GM18508 (cell line): Measurements from ENCODE around the gene ARHGAP24.
A peak's percentile ranks its signal among the peaks of the same experiment; 100 is the strongest.
"Not testable (repeated sequence)": the region's sequence is repeated elsewhere in the genome, so short reads cannot be mapped to it uniquely, and the experiment has no call there.

Experiments
- ATAC-seq: cut with Tn5 transposase; IDR thresholded peaks from one replicate; pipeline ENCODE4 v1.9.1; 2021; ENCODE audit warnings: moderate number of reproducible peaks; ENCODE audit not compliant: insufficient read depth, unreplicated experiment

The ARHGAP24 gene

DNA sequence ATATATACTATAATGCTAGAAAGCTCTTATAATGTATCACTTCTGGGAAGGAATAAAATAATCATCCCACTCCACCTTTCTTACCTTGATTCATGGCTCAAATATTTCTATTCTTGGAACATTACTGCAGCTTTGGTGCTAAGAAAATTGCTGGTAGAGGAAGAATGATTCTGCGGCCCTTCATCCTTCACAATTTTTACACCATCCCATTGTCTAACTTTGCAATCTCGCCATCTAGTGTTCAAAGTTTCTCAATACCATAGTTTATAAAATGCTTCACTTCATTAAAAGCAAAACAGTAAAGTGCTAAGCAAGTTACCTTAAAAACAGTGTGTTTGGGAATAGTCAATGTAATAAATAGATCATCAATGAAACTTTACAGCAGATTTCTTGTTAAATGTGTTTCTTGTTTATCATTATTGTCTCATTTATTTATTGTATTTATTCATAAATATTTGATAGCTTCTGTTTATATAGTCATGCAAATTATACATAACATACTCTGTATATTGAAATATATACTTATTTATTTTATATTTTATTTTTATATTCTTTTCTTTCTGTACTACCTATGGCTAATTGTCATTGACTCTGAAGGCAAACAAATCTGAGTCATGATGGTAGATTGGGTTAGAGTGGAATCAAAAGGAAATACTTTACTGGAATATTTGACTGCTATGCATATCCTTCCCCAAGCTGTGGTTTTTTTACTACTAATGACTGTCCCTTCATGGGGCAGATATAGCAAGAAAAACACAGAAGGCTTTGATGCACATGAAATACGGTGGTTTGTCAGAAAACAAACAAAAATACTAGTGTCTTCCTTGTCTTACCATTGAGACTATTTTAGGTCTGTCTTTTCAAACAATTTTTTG lies 494.2 kb downstream of the ARHGAP24 start:
- ATAC-seq = no peak

DNA sequence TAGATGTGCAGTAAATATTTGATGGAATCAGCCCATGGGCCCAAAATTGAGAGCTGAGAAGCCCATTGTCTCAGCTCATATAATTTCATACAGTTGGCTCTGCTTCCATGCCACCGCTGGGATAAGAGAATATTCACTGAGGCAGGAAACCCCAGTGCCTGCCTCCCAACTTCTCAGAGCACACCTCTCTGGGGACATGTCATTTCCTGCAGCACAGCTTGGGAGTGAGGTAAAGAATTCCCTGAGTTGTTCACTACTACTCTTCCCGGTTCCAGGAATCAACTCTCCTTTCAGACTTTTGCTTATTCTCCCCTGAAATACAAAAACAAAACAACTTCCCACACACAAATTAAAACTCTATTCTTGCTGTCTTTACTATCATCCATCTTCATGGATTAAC lies 495.6 kb downstream of the ARHGAP24 start:
- no peak for ATAC-seq

DNA sequence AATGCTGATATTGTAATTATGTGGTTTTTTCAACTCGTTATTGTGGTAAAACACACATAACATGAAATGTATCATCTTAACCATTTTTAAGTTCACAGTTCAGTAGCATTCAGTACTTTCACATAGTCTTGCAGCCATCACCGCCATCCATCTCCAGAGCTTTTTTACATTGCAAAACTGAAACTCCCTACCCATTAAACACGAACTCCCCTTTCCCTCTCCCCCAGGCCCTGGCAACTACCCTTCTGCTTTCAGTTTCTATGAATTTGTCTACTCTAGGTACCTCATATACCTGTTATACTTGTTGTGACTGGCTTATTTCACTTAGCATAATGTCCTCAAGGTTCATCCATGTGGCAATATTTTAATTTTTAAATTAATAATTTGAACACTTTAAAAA lies 504.3 kb downstream of the ARHGAP24 start:
- peak; percentile 78 for ATAC-seq

DNA sequence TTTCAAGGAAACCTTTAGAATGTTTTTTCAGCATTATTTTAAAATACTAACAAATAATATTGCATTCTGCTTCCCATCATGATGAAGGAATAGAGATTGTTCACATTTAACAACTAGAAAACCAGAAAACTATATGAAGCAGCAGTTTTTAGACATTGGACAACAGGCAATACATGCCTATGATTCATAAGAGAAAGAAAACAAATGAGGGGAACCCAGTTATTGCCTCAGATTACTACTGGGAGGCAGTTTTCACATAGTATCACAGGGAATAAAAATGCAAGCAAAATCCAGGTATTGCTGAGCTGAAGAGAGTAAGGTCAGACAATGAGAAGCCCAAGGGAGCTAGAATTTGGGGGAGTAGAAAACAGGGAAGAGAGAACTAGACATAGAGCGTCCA lies 511.3 kb downstream of the ARHGAP24 start:
- ATAC-seq = no peak

DNA sequence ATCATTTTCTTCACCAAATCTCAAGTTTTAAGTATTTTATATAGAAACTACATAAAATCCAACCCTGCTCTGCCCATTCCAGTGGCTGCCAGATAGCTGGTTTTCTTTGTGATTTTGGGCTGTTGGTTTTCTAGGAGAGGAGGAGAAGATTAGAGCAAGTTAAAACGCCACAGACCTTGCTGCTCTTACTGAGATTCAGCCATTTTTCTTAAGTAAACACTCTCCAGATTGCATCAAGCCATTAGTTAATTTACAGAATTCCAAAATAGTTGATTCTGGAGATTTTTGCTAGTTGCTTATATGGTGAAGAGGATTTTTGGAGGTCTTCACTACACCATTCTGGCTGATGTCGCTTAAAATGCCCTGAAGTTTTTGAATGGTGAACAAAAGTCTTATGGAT lies 518.7 kb downstream of the ARHGAP24 start:
- ATAC-seq = no peak

DNA sequence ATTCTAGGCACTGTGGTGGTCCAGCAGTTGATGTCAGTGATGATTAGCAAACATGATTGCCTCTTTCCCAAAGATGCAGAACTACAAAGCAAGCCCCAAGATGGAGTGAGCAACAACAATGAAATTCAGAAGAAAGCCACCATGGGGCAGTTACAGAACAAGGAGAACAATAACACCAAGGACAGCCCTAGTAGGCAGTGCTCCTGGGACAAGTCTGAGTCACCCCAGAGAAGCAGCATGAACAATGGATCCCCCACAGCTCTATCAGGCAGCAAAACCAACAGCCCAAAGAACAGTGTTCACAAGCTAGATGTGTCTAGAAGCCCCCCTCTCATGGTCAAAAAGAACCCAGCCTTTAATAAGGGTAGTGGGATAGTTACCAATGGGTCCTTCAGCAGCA lies 519.6 kb downstream of the ARHGAP24 start:
- ATAC-seq = no peak

DNA sequence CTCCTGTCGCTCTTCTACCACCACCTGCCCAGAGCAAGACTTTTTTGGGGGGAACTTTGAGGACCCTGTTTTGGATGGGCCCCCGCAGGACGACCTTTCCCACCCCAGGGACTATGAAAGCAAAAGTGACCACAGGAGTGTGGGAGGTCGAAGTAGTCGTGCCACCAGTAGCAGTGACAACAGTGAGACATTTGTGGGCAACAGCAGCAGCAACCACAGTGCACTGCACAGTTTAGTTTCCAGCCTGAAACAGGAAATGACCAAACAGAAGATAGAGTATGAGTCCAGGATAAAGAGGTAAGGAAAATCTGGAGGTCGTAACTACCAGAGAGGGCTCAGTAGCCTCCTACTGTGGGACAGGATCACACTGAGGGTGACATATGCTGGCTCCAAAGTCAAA lies 520.4 kb downstream of the ARHGAP24 start:
- no peak for ATAC-seq

DNA sequence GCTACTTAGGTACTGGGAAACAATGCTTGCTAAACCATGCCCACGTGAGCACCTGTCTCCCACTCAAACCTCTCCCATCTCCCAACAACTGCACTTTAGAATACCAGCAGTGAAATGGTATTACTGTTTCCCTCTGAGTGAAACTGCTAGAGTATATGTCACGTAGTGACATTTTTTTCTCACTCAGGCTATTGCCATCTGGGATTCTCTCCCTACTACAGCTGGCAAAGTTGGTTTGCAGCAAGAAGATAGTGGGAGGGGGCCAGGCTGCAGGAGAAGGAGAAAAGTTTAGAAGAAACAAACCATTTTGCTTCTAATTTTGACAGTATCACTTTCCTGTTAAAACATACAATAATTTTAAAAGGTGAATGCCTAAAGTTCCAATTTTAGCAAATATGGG lies 526.6 kb downstream of the ARHGAP24 start:
- ATAC-seq = no peak

DNA sequence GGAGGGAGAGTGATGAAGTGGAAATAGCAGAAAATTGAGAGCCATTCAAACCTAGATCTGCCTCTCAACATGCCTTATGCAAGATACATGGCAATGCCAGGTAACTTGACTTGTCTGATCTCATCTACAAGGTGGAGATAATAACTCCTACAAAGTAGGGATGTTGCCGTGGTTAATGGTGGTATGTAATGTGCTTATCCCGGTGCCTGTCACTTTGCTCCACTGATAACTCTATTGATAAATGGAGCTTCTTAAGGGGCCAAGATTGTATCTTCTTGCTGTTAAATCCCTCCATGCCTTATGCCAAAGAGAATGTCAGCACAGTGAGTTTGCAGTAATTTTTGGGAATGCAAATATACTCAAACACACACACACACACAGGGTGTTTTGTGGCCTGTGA lies 529.1 kb downstream of the ARHGAP24 start:
- ATAC-seq = no peak

DNA sequence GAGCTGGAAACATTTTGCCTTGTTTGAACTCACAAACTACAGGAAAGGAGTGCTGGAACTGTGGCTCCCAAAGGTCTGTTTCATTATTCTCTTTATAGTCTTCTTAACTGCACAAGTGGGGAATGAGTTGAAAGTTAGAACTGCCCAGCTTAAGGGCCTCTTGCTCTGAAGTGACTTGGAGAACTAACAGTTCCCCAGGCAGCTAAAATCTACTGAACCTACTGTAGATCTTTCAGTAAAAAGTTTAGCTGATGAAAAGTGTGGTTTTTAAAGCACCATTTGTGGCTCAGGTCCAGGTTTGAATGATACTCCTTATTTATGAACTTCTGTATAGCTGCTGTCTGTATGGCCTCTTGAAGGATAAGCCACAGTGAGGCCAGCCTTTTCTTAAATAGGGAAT lies 531.1 kb downstream of the ARHGAP24 start:
- no peak for ATAC-seq

DNA sequence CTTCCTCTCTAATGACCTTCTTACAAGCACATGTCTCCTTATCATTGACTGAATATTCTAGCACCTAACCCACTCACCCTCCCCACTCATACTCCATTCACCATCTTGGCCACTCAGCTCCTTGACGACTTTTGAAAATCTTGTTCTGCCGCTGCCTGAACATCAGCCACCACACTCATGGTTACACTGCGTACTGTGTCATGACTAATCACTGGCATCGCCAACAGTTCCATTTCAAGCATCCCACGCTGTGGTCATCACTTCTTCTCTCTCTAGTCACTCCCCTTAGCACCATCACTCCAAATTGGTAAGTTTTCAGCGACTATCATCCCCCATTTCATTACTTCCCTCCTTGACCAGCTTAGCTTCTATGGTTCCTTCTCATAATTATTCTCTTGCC lies 532.1 kb downstream of the ARHGAP24 start:
- no peak for ATAC-seq

DNA sequence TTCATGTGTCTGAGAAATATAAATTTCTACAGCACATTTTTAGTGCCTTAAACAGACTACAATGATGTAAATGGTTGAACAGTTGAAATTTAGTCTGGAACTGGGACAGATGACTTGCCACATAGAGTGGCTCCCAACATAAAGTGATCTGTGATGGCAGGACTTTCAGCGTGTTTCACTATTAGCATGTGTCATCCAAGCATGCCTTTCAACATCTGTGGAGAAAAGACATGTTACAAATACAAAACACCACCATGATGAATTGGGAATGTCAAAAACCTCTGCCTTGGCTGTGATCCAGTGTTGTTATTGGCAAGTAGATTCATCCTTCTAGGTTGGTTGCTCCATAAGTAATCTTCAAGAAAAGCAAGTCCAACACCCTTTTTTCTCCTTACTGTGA lies 536.2 kb downstream of the ARHGAP24 start:
- no peak for ATAC-seq

DNA sequence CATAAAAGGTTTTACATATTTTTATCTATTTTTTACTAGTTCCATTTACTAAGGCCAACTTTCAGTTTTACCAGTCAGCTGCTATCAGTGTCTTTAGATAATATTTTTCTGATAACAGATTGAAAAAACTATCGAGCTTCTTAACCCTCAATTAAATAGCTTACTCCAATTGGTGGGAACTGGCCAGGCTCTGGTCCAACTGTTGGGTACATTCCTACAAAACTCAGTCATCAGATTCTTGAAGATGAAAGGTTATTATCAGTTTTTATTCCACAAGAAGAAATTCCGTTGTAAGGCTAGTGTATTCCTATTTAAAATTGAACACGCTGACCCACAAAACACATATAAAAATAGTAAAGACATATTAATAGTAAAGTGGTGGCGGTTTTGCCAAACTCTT lies 538.7 kb downstream of the ARHGAP24 start:
- ATAC-seq = no peak

DNA sequence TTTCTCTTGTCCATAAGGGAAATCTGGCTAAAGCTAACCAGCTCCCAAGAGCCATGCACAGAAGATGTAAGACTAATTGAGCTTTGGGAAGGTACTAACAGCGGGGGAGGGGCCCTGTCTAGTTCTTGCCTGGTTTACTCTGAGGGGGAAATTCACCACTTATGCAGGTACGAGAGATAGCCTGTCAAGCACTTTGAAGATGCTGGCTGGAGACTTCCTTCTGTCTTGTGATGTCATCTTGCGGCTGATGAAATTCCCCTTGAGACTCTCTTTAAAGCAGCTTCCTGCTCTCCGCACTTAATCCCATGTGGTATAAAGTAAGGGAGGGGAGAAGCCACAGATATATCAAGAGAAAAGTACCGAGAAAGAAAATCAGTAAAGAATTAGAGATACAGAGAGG lies 539.6 kb downstream of the ARHGAP24 start:
- peak; percentile 97 for ATAC-seq

DNA sequence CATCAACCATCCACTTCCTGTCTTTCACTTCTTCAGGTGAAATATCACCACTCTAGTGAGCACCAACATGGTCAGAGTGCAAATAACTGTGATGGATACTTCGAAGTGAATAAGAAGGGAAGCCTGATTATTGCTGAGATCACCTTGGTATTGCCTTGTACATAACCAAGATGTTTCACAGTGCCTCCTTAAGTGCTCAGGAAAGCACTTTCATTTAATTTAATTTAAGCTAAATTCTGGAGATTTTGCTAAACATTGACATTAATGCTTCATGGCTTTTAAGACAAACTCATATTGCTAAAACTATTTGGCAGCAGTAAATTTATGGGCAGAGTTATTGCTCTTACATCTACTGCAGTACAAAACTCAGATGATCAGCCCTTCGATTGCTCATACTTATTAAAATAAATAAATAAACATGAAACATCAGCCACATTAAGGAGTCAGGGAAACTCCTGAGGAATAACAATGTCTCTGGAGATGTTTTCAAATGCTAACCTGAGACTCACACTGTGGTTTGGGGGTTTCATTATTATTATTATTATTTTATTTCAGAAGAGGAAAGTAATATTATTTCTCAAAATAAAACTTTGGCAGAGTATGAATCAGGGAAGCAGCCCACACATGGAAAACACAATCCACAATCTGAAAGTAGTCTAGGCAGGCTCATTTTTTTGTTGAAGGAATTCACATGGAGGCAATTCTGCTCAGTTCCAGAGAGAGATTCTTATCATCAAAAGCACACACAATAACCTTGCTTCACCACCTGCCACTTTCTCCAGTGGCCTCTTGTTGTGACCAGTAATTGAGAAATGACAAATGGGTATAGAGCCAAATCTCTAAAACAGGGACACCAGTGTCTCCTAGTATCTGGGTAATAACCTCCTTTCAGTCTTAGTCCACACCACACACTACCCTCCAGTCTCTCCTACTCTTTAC lies 540.7 kb downstream of the ARHGAP24 start:
- ATAC-seq = no peak

DNA sequence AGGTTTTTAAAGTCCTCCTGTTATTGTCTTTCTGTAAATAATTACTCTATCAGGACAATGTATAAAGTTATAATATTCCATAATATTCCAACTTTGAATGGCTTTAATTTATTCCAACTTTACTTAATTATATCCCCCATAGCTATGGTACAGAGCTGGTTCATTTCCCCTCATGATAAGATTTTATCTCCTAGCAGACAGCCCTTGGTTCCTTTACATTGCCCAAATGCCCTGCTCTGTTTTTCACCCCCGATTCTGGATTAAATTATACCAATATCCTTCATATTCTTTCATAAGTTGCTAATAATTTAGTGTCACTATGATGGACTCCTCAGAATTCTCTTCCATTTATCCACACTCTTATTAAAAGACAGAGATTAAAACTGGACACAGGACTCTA lies 544.4 kb downstream of the ARHGAP24 start:
- no peak for ATAC-seq

DNA sequence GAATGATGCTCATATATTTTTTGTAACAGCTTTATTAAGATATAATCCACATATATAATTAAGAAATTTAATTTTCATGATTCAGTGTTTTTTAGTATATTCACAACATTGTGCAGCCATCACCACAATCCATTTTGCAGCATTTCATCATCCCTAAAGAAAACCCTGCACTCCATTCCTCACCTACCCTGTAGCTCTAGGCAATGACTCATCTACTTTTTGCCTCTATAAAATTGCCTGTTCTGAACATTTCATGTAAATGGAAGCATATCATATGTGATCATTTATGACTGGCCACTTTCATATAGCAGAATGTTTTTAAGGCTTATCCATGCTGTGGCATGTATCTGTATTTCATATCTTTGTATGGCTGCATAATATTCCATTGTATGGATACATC lies 545.0 kb downstream of the ARHGAP24 start:
- no peak for ATAC-seq

DNA sequence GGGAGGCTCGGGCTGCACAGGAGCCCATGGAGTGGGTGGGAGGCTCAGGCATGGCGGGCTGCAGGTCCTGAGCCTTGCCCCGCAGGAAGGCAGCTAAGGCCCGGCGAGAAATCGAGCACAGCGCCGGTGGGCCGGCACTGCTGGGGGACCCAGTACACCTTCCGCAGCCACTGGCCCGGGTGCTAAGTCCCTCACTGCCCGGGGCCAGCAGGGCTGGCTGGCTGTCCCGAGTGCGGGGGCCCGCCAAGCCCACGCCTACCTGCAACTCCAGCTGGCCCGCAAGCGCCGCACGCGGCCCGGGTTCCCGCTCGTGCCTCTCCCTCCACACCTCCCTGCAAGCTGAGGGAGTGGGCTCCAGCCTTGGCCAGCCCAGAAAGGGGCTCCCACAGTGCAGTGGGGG lies 546.7 kb downstream of the ARHGAP24 start:
- not testable (repeated sequence) for ATAC-seq

DNA sequence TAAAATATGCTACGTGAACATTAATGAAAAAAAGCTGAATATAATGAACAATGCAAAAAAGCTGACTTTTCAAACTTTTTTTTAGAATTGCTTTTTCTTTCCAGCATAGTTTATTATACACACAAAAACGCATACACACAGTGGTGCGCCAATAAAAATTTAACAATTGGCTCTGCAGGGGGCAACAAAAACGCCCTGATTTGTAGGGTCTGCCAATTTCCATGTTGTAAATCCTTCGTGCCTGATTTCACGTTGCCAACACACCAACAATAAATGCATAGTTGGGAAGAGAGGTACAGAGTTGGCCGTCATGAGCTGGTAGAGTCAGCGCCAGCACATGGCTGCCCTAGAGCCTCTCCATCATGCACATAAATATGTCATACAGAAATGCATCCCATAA lies 551.8 kb downstream of the ARHGAP24 start:
- no peak for ATAC-seq

DNA sequence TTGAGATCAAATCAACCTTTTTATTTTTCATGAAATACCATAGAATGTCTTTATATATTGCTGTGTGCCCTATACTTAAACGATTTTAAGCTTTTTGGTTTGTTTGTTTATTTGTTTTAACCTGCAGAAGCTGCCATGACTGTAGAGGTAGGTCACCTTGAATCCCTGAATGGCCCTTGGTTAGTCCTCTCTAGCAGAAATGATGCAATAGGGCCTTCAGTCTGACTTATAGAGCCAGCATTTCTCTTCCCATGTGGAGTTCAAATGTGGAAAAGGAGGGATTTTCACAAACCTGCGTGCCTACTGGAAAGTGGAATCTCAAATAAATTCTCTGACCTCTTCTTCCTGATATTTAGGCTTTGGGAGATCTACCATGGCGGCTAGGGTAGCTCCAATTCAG lies 557.0 kb downstream of the ARHGAP24 start:
- no peak for ATAC-seq

DNA sequence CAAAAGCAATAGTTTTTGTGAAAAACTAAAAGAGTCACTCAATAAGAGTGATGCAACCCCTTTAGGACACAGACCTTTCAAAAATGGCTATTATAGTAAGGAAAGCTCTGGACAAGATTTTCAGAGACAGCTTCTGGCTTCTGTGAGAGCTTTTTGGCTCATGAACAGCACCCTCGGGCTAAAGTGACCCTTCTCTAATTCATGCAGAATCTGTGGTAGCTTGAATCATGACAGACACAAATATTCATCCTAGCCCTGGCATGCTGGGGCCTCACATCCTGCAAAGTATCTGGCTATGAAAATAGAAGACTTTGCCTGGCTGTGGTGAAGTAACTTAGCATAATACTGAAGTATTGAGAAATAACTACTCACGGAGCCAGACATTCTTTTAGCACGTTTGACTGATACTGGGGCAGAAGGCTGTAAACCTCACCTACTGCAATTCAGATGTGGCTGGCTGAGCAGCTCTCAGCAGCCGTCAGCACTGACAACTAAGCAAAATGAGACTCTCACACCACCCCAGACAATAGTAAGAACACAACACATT lies 557.6 kb downstream of the ARHGAP24 start:
- no peak for ATAC-seq
